Sigmoid colon (tissue), 4 donors: ENCODE data around the gene SHOC1.
"Not testable (repeated sequence)": the region's sequence is repeated elsewhere in the genome, so short reads cannot be mapped to it uniquely, and the experiment has no call there.

Experiments
- CTCF ChIP-seq, 4 experiments: fragments of 450-650 bp in 3 of 4; fragments of 200-600 bp in 1 of 4; IDR thresholded peaks; one replicate each; pipeline ENCODE4 v1.5.1; 2016 to 2019; ENCODE audit warnings: antibody characterized with exemption in 4 of 4, mild to moderate bottlenecking in 3 of 4, moderate library complexity in 2 of 4
- EP300 ChIP-seq, 4 donors: sonication (generic); formaldehyde crosslinking; IDR thresholded peaks; one replicate each; pipeline ENCODE4 v1.6.1; 2017; ENCODE audit warnings: antibody characterized with exemption in 4 of 4
- POLR2A ChIP-seq, 2 donors: fragments of 450-650 bp; IDR thresholded peaks; one replicate each; pipeline ENCODE4 v1.6.1; 2016; ENCODE audit warnings: antibody characterized with exemption in 2 of 2, mild to moderate bottlenecking in 2 of 2, moderate library complexity in 2 of 2
- POLR2AphosphoS5 ChIP-seq, 4 donors: sonication (generic); formaldehyde crosslinking; IDR thresholded peaks; one replicate each; pipeline ENCODE4 v1.6.1; 2017; ENCODE audit warnings: antibody characterized with exemption in 4 of 4

DNA sequence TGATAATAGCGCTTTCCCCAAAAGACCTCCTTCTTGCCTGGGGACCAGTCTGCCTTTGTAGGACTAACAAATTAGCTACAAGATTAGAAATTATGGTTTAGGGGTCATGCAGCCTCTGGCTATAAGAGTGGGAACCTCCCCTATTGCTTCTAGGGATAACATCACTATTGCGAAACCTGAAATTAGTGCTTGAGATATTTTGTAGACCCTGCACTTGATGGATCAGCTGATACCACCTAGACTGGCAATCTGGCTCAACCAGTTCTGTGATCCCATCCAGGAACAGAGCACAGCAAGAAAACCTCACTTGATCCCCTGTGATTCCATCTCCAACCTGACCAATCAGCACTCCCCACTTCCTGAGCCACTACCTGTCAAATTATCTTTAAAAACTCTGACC lies 15.7 kb upstream of the SHOC1 start:
- not testable (repeated sequence) for TF ChIP-seq CTCF, POLR2AphosphoS5, POLR2A, EP300 (IDR thresholded peaks at IDR 0.05)
